WTC11 (cell line): ENCODE data around the gene STN1.

Source experiments
- ZBTB21 ChIP-seq: sonication (generic); formaldehyde crosslinking; IDR thresholded peaks from 2 replicates; pipeline ENCODE4 v1.8.1; 2023; ENCODE audit warnings: mild to moderate bottlenecking, missing genetic modification reagents, borderline replicate concordance
- TF ChIP-seq, protein P1 (sequence below): sonication (generic); formaldehyde crosslinking; IDR thresholded peaks from 2 replicates; pipeline ENCODE4 v1.8.1; 2023; ENCODE audit warnings: mild to moderate bottlenecking, missing genetic modification reagents, moderate library complexity
- TF ChIP-seq, protein P2 (sequence below): fragments of 200-600 bp; IDR thresholded peaks from 2 replicates; pipeline ENCODE4 v1.8.0; 2022; ENCODE audit warnings: antibody characterized with exemption

DNA sequence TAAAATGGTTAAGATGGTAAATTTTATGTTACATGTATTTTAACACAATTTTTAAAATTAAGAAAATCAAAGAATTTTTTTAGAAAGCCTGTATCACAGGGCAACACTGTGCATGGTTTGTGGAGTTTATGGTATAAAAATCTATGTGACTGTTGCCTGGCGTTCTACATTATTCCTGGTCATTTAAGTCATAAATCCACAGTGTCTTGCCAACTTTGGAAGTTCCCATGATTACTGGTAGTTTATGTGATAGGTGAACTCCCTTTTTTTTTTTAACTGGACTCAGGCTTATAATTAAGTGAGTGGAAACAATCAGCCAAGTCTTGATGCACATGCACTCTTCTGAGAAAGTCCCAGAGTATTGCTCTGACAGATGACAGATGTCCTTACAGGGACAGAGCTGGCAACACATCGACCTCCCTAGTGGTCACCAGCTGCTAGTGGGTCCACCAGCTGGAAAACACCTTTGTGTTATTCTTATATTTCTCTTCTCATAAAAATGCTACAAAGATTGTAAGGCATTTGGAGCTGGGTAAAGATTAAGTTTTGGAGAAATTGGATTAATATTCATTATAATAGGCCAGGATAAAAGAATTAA lies 8.8 kb upstream of the STN1 start:
- TF ChIP-seq, protein P1, sequence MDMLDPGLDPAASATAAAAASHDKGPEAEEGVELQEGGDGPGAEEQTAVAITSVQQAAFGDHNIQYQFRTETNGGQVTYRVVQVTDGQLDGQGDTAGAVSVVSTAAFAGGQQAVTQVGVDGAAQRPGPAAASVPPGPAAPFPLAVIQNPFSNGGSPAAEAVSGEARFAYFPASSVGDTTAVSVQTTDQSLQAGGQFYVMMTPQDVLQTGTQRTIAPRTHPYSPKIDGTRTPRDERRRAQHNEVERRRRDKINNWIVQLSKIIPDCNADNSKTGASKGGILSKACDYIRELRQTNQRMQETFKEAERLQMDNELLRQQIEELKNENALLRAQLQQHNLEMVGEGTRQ = no peak
- no peak for TF ChIP-seq ZBTB21 (CRISPR knock-in tag)
- TF ChIP-seq, protein P2, sequence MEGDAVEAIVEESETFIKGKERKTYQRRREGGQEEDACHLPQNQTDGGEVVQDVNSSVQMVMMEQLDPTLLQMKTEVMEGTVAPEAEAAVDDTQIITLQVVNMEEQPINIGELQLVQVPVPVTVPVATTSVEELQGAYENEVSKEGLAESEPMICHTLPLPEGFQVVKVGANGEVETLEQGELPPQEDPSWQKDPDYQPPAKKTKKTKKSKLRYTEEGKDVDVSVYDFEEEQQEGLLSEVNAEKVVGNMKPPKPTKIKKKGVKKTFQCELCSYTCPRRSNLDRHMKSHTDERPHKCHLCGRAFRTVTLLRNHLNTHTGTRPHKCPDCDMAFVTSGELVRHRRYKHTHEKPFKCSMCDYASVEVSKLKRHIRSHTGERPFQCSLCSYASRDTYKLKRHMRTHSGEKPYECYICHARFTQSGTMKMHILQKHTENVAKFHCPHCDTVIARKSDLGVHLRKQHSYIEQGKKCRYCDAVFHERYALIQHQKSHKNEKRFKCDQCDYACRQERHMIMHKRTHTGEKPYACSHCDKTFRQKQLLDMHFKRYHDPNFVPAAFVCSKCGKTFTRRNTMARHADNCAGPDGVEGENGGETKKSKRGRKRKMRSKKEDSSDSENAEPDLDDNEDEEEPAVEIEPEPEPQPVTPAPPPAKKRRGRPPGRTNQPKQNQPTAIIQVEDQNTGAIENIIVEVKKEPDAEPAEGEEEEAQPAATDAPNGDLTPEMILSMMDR = no peak
